PC-9 (cell line): Measurements from ENCODE around the gene TMA16. TPM values are rescaled to one million over a fixed set of nuclear protein-coding genes. Genes with fewer than 3 reads are reported as not detected.

Source experiments
- BruUV-seq: library from RNA; stranded (reverse); fragments of 400-500 nt; replicated peaks from 2 replicates; lab custom pipeline; 2021; lab: Mats Ljungman, UMichigan
- CTCF ChIA-PET: fragments of 300-600 bp; sonication (Branson Sonifier 250); formaldehyde crosslinking; loops from one replicate; lab custom pipeline; 2022; ENCODE audit warnings: antibody characterized with exemption; lab: Charles Lee
- POLR2A ChIA-PET: fragments of 300-600 bp; sonication (Branson Sonifier 250); formaldehyde crosslinking; loops from one replicate; lab custom pipeline; 2022; ENCODE audit warnings: antibody characterized with exemption; ENCODE audit not compliant: unreplicated experiment; lab: Charles Lee
- DNase-seq, 2 experiments: peaks; one replicate each; pipeline versions ENCODE4 v3.0.0 to v3.0.0-alpha.2; 2015 to 2022; ENCODE audit warnings: mixed read lengths in 1 of 2
- H2AFZ ChIP-seq: fragments of 200-600 bp; sonication (generic); 2 replicates; pipeline ENCODE4 v1.8.1; 2017; ENCODE audit warnings: antibody characterized with exemption
- H3F3A ChIP-seq: fragments of 200-600 bp; sonication (generic); 2 replicates; pipeline ENCODE4 v1.8.1; 2017; ENCODE audit warnings: antibody characterized with exemption, mild to moderate bottlenecking, low read depth; ENCODE audit not compliant: insufficient read depth
- H3K27ac ChIP-seq: fragments of 200-600 bp; sonication (generic); 2 replicates; pipeline ENCODE4 v1.6.1; 2016; ENCODE audit warnings: mixed run types
- H3K27me3 ChIP-seq: fragments of 200-600 bp; sonication (generic); 2 replicates; pipeline ENCODE4 v1.6.1; 2016; ENCODE audit warnings: low read depth, mixed run types; ENCODE audit not compliant: insufficient read depth
- H3K36me3 ChIP-seq: fragments of 200-600 bp; sonication (generic); 2 replicates; pipeline ENCODE4 v1.6.1; 2016; ENCODE audit warnings: low read depth, mixed run types
- H3K4me1 ChIP-seq: fragments of 200-600 bp; sonication (generic); replicated peaks from 2 replicates; pipeline ENCODE4 v1.6.1; 2016; ENCODE audit warnings: mixed run types; ENCODE audit not compliant: insufficient read depth
- H3K4me2 ChIP-seq: fragments of 200-600 bp; sonication (generic); 2 replicates; pipeline ENCODE4 v1.6.1; 2017; ENCODE audit warnings: mixed run types
- H3K4me3 ChIP-seq: fragments of 200-600 bp; sonication (generic); 2 replicates; pipeline ENCODE4 v1.6.1; 2016; ENCODE audit warnings: mixed run types
- H3K79me2 ChIP-seq: fragments of 200-600 bp; sonication (generic); 2 replicates; pipeline ENCODE4 v1.6.1; 2017; ENCODE audit warnings: low read depth, mixed run types
- H3K9me2 ChIP-seq: fragments of 200-600 bp; sonication (generic); 2 replicates; pipeline ENCODE4 v1.8.1; 2017; ENCODE audit warnings: mild to moderate bottlenecking; ENCODE audit not compliant: insufficient read depth
- H3K9me3 ChIP-seq: fragments of 200-600 bp; sonication (generic); 2 replicates; pipeline ENCODE4 v1.8.1; 2016; ENCODE audit warnings: low read depth; ENCODE audit not compliant: insufficient read depth
- H4K20me1 ChIP-seq: fragments of 200-600 bp; sonication (generic); 2 replicates; pipeline ENCODE4 v1.8.1; 2017; ENCODE audit not compliant: insufficient read depth
- CTCF ChIP-seq: fragments of 200-600 bp; sonication (generic); conservative IDR thresholded peaks from 2 replicates; pipeline ENCODE4 v1.6.1; 2017; ENCODE audit warnings: mixed run types, antibody characterized with exemption, mild to moderate bottlenecking, moderate library complexity
- EZH2 ChIP-seq: fragments of 200-600 bp; sonication (generic); IDR thresholded peaks from 2 replicates; pipeline ENCODE4 v1.8.0; 2017; ENCODE audit warnings: antibody characterized with exemption, low read depth
- intact Hi-C: fragments of 100-400 bp; cut with micrococcal nuclease; formaldehyde crosslinking; loops from one replicate; pipeline ENCODE4 v1.10.0; 2022; ENCODE audit not compliant: unreplicated experiment
- total RNA-seq: library from RNA; stranded (reverse); gene quantifications from 2 replicates; pipeline ENCODE4 v1.2.3, GENCODE V29; 2021

The TMA16 gene
- total RNA-seq, 1 experiment from 2014 or later: 36.8 TPM

- H3K27me3 ChIP-seq: no peaks in the 10 kb centered on the region
- no peaks in the 10 kb centered on the region for H3K36me3 ChIP-seq
- DNase-seq: peak in 1 of 2 experiments; percentile 36
- H3K9me3 ChIP-seq: no peaks in the 10 kb centered on the region
- intact Hi-C loops: loop anchor here (5.0 to 10.0 kb wide), 2 partner anchors 376 to 494 kb away; partner anchors contain the start of gene NAF1
- H3K9me2 ChIP-seq: no peaks in the 10 kb centered on the region
- BruUV-seq: no TSS peak
- no peak overlapping the region for H3K4me2 ChIP-seq
- H3F3A ChIP-seq: no peaks in the 10 kb centered on the region
- H2AFZ ChIP-seq: no peak overlapping the region
- no peaks in the 10 kb centered on the region for H4K20me1 ChIP-seq
- no peaks in the 10 kb centered on the region for H3K4me1 ChIP-seq
- no peak overlapping the region for H3K27ac ChIP-seq
- no peak for TF ChIP-seq CTCF
- TF ChIP-seq EZH2: no peak
- H3K4me3 ChIP-seq: no peak overlapping the region
- POLR2A ChIA-PET: interaction anchor here (0.5 to 0.6 kb wide), 3 partner anchors 8 to 1797 kb away, joined by 5 to 10 read pairs (median 6); no protein-coding TSS in a partner anchor
- no peaks in the 10 kb centered on the region for H3K79me2 ChIP-seq
- CTCF ChIA-PET: no interaction called here
Measured at GRCh38 chr4:163540977-163541376, 46.5 kb downstream of the TMA16 start.

GRCh38 chr4:163542275-163542674, 47.8 kb downstream of the TMA16 start:
- Histone ChIP-seq H3K36me3 (no peaks in the 10 kb centered on the region), H3K4me3 (no peak overlapping the region), H3F3A (no peaks in the 10 kb centered on the region), H3K4me1 (no peaks in the 10 kb centered on the region), H3K9me2 (no peaks in the 10 kb centered on the region), H3K27ac (no peak overlapping the region), H3K9me3 (no peaks in the 10 kb centered on the region), H4K20me1 (no peaks in the 10 kb centered on the region), H3K27me3 (no peaks in the 10 kb centered on the region), H2AFZ (no peak overlapping the region), H3K4me2 (no peak overlapping the region), H3K79me2 (no peaks in the 10 kb centered on the region)
- DNase-seq: peak; percentile 5 to 39
- intact Hi-C loops: loop anchor here (5.0 to 10.0 kb wide), 2 partner anchors 377 to 495 kb away; partner anchors contain the start of gene NAF1
- TF ChIP-seq CTCF: no peak
- no peak for TF ChIP-seq EZH2
- ChIA-PET POLR2A (no interaction called here), CTCF (interaction anchor here (0.7 kb wide), 1 partner anchor 49 kb away, joined by 3 read pairs; no protein-coding TSS in a partner anchor)
- no TSS peak for BruUV-seq

- no peaks in the 10 kb centered on the region for H3K79me2 ChIP-seq
- H3K36me3 ChIP-seq: no peaks in the 10 kb centered on the region
- BruUV-seq: no TSS peak
- ChIA-PET CTCF (no interaction called here), POLR2A (no interaction called here)
- H3K27me3 ChIP-seq: no peaks in the 10 kb centered on the region
- H3K9me3 ChIP-seq: no peaks in the 10 kb centered on the region
- no peaks in the 10 kb centered on the region for H3F3A ChIP-seq
- DNase-seq: peak in 1 of 2 experiments; percentile 28
- peak overlapping the region; percentile 81 for H3K4me2 ChIP-seq
- no peaks in the 10 kb centered on the region for H4K20me1 ChIP-seq
- no peaks in the 10 kb centered on the region for H3K9me2 ChIP-seq
- TF ChIP-seq CTCF (peak; percentile 84), EZH2 (no peak)
- H3K4me3 ChIP-seq: peak overlapping the region; percentile 46; the same call in 1 of the 2 replicates
- intact Hi-C loops: loop anchor here (1.0 to 10.0 kb wide), 4 partner anchors 59 to 1047 kb away; partner anchors contain the start of gene NAF1
- 0 out of 2 replicates have a peak overlapping the region, but pooled peaks have one; percentile 55 for H2AFZ ChIP-seq
- H3K4me1 ChIP-seq: no peaks in the 10 kb centered on the region
- no peak overlapping the region for H3K27ac ChIP-seq
Measured at GRCh38 chr4:163544407-163545038, 50.0 kb downstream of the TMA16 start.
